22Rv1 (cell line): ENCODE measurements around the gene FAF1.

Experiments
- CTCF ChIP-seq: fragments of 450-650 bp; IDR thresholded peaks from 2 replicates; pipeline ENCODE4 v1.5.1; 2017; ENCODE audit warnings: mild to moderate bottlenecking
- ZFX ChIP-seq: fragments of 450-650 bp; IDR thresholded peaks from 2 replicates; pipeline ENCODE4 v1.6.1; 2017; ENCODE audit warnings: antibody characterized with exemption, borderline replicate concordance

- TF ChIP-seq CTCF (no peak), ZFX (no peak)
Measured at GRCh38 chr1:50633465-50633864, 326.6 kb downstream of the FAF1 start.
